ENCODE results near the gene LEMD3. TPM values are rescaled to one million over a fixed set of nuclear protein-coding genes. Genes with fewer than 3 reads are reported as not detected.

Gene LEMD3
- total and polyA plus RNA-seq, 2 experiments from 2014 or later, result 15.4 to 56.7 TPM

DNA sequence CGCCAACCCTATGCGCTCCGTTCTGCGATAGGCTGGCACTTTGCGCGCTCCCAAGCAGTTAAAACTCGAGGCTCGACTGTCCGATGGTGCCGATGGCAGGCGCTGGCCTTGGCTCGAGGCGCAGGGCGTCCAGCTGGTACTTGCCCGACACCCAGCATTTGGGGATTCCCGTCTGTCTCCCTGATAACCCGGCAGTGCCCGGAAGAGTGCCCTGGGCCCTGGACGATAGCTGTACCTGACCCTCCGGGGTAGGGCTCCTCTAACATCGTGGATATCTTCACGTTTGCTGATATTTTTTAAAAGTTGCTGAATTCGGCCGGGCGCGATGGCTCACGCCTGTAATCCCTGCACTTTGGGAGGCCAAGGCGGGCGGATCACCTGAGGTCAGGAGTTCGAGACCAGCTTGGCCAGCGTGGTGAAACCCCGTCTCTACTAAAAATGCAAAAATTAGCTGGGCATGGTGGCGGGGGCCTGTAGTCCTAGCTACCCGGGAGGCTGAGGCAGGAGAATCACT lies 47.4 kb upstream of the LEMD3 start:
- peaks cover 4% of the 10 kb centered on the region; the same call in 2 of the 3 replicates for H3K4me1 Mint-ChIP-seq
- DNase-seq (ENCODE audit: low spot score) (no peak), ATAC-seq (peak; percentile 4; the same call in 1 of the 3 replicates)
- no peaks in the 10 kb centered on the region for H3K9me2 ChIP-seq (ENCODE audit: insufficient read depth)
- H3K4me3 ChIP-seq, result peak overlapping the region; percentile 58
- H3K36me3 Mint-ChIP-seq (ENCODE audit: low read depth), result no peaks in the 10 kb centered on the region; the same call in 2 of the 3 replicates
- peaks cover 8% of the 10 kb centered on the region; the same call in 1 of the 2 replicates for H3K4me1 ChIP-seq (ENCODE audit: insufficient read depth)
- H2AFZ ChIP-seq, result peak overlapping the region; percentile 88
- H3K9me3 Mint-ChIP-seq, result no peaks in the 10 kb centered on the region
- peak overlapping the region; percentile 91 for H3K4me2 ChIP-seq
- no peak overlapping the region for H3K27ac ChIP-seq (ENCODE audit: low read depth)
- H3K27me3 Mint-ChIP-seq (ENCODE audit: insufficient read depth, low read depth, poor library complexity), result peaks cover 15% of the 10 kb centered on the region
- peak overlapping the region; percentile 64 for H3K4me3 Mint-ChIP-seq
- H3F3A ChIP-seq (replicated peaks; ENCODE audit: low read depth), result no peaks in the 10 kb centered on the region
- no peak overlapping the region for H3K27ac Mint-ChIP-seq
- H4K20me1 ChIP-seq (replicated peaks; ENCODE audit: insufficient read depth), result no peaks in the 10 kb centered on the region
- no peaks in the 10 kb centered on the region for H3K79me2 ChIP-seq (replicated peaks; ENCODE audit: insufficient read depth)
- H3K27me3 ChIP-seq (ENCODE audit: insufficient read depth), result peaks cover 41% of the 10 kb centered on the region
- TF ChIP-seq, protein P1, sequence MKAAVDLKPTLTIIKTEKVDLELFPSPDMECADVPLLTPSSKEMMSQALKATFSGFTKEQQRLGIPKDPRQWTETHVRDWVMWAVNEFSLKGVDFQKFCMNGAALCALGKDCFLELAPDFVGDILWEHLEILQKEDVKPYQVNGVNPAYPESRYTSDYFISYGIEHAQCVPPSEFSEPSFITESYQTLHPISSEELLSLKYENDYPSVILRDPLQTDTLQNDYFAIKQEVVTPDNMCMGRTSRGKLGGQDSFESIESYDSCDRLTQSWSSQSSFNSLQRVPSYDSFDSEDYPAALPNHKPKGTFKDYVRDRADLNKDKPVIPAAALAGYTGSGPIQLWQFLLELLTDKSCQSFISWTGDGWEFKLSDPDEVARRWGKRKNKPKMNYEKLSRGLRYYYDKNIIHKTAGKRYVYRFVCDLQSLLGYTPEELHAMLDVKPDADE (IDR thresholded peaks at IDR 0.05), result no peak
- TF ChIP-seq STAT1 (IDR thresholded peaks at IDR 0.05; ENCODE audit: unreplicated experiment), result no peak
- no peaks in the 10 kb centered on the region for H3K36me3 ChIP-seq (ENCODE audit: insufficient read depth)

DNA sequence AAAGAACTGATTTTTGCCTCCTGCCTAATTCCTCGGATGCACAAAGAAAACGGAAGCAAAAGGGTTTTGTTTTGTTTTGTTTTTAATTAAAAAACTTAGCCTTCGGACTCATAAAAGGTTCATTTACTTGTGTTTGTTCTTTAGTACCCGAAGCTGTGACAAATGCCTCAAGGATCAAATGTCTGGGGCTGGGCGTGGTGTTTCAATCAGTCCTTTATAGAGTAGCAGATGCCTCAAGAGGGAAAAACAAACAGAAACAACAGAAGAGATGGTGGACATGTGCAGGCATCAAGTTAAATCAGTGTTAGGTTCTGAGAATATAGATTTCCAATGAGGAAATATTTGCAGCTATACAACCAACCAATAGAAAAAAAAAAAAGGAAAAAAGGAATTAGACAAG lies 46.7 kb upstream of the LEMD3 start:
- Histone ChIP-seq H3K79me2 (replicated peaks; ENCODE audit: insufficient read depth) (no peaks in the 10 kb centered on the region), H4K20me1 (replicated peaks; ENCODE audit: insufficient read depth) (no peaks in the 10 kb centered on the region), H3F3A (replicated peaks; ENCODE audit: low read depth) (no peaks in the 10 kb centered on the region), H3K27me3 (ENCODE audit: insufficient read depth) (peaks cover 41% of the 10 kb centered on the region), H3K27ac (ENCODE audit: low read depth) (no peak overlapping the region), H2AFZ (no peak overlapping the region), H3K36me3 (ENCODE audit: insufficient read depth) (no peaks in the 10 kb centered on the region), H3K4me1 (ENCODE audit: insufficient read depth) (peaks cover 8% of the 10 kb centered on the region; the same call in 1 of the 2 replicates), H3K4me2 (no peak overlapping the region), H3K9me2 (ENCODE audit: insufficient read depth) (no peaks in the 10 kb centered on the region), H3K4me3 (no peak overlapping the region)
- ATAC-seq (no peak), DNase-seq (ENCODE audit: low spot score) (no peak)
- H3K27ac Mint-ChIP-seq, result no peak overlapping the region
- TF ChIP-seq, protein P2, sequence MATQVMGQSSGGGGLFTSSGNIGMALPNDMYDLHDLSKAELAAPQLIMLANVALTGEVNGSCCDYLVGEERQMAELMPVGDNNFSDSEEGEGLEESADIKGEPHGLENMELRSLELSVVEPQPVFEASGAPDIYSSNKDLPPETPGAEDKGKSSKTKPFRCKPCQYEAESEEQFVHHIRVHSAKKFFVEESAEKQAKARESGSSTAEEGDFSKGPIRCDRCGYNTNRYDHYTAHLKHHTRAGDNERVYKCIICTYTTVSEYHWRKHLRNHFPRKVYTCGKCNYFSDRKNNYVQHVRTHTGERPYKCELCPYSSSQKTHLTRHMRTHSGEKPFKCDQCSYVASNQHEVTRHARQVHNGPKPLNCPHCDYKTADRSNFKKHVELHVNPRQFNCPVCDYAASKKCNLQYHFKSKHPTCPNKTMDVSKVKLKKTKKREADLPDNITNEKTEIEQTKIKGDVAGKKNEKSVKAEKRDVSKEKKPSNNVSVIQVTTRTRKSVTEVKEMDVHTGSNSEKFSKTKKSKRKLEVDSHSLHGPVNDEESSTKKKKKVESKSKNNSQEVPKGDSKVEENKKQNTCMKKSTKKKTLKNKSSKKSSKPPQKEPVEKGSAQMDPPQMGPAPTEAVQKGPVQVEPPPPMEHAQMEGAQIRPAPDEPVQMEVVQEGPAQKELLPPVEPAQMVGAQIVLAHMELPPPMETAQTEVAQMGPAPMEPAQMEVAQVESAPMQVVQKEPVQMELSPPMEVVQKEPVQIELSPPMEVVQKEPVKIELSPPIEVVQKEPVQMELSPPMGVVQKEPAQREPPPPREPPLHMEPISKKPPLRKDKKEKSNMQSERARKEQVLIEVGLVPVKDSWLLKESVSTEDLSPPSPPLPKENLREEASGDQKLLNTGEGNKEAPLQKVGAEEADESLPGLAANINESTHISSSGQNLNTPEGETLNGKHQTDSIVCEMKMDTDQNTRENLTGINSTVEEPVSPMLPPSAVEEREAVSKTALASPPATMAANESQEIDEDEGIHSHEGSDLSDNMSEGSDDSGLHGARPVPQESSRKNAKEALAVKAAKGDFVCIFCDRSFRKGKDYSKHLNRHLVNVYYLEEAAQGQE (IDR thresholded peaks at IDR 0.05; ENCODE audit: unreplicated experiment), result no peak
- H3K9me3 Mint-ChIP-seq, result no peaks in the 10 kb centered on the region
- no peaks in the 10 kb centered on the region; the same call in 2 of the 3 replicates for H3K36me3 Mint-ChIP-seq (ENCODE audit: low read depth)
- no peak overlapping the region for H3K4me3 Mint-ChIP-seq
- H3K27me3 Mint-ChIP-seq (ENCODE audit: insufficient read depth, low read depth, poor library complexity), result peaks cover 15% of the 10 kb centered on the region
- H3K4me1 Mint-ChIP-seq, result peaks cover 4% of the 10 kb centered on the region; the same call in 2 of the 3 replicates

DNA sequence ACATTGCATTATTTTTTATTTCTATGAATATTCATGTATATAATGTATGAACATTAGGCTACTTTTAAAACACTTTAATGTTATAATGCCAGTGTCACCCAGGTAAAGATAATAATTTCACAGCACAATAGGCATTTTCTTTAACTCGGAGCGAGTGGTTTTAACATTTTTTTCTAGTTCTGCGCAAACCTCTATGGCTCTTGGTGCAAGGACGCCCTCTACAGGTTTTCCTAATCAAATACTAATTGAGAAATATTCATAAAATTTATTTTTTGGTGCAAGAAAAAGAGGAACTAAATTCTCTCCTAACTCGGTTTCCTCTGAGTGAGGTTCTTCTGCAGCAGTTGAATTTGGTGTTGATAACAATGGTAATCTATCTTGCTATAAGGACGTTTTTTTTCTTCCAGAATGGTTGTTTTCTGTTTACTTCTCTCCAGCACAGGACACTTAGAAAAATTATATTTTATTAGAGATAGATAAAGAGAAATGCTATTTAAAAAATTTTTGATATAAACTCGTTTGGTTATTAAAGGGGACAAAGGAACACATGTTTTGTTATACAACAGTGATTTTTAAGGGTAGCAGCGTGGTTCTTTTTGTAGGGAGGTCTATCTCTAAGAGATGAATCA lies 45.8 kb upstream of the LEMD3 start:
- H3K36me3 ChIP-seq (ENCODE audit: insufficient read depth), result no peaks in the 10 kb centered on the region
- H3K4me2 ChIP-seq, result no peak overlapping the region
- H3K79me2 ChIP-seq (replicated peaks; ENCODE audit: insufficient read depth), result no peaks in the 10 kb centered on the region
- TF ChIP-seq, protein P2 (IDR thresholded peaks at IDR 0.05; ENCODE audit: unreplicated experiment), result no peak
- TF ChIP-seq, protein P3, sequence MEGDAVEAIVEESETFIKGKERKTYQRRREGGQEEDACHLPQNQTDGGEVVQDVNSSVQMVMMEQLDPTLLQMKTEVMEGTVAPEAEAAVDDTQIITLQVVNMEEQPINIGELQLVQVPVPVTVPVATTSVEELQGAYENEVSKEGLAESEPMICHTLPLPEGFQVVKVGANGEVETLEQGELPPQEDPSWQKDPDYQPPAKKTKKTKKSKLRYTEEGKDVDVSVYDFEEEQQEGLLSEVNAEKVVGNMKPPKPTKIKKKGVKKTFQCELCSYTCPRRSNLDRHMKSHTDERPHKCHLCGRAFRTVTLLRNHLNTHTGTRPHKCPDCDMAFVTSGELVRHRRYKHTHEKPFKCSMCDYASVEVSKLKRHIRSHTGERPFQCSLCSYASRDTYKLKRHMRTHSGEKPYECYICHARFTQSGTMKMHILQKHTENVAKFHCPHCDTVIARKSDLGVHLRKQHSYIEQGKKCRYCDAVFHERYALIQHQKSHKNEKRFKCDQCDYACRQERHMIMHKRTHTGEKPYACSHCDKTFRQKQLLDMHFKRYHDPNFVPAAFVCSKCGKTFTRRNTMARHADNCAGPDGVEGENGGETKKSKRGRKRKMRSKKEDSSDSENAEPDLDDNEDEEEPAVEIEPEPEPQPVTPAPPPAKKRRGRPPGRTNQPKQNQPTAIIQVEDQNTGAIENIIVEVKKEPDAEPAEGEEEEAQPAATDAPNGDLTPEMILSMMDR (conservative IDR thresholded peaks at IDR 0.05; ENCODE audit: low read depth in 2 of 2), result peak; percentile 71 to 90
- Mint-ChIP-seq H3K4me3 (no peak overlapping the region), H3K4me1 (peaks cover 4% of the 10 kb centered on the region; the same call in 2 of the 3 replicates), H3K27ac (no peak overlapping the region), H3K36me3 (ENCODE audit: low read depth) (no peaks in the 10 kb centered on the region; the same call in 2 of the 3 replicates), H3K27me3 (ENCODE audit: insufficient read depth, low read depth, poor library complexity) (peaks cover 15% of the 10 kb centered on the region), H3K9me3 (no peaks in the 10 kb centered on the region)
- H3K4me3 ChIP-seq, result no peak overlapping the region
- peaks cover 8% of the 10 kb centered on the region; the same call in 1 of the 2 replicates for H3K4me1 ChIP-seq (ENCODE audit: insufficient read depth)
- H3K27ac ChIP-seq (ENCODE audit: low read depth), result no peak overlapping the region
- ATAC-seq (no peak), DNase-seq (ENCODE audit: low spot score) (peak; percentile 67)
- peaks cover 41% of the 10 kb centered on the region for H3K27me3 ChIP-seq (ENCODE audit: insufficient read depth)
- no peak overlapping the region for H2AFZ ChIP-seq
- H3F3A ChIP-seq (replicated peaks; ENCODE audit: low read depth), result no peaks in the 10 kb centered on the region
- H4K20me1 ChIP-seq (replicated peaks; ENCODE audit: insufficient read depth), result no peaks in the 10 kb centered on the region
- no peaks in the 10 kb centered on the region for H3K9me2 ChIP-seq (ENCODE audit: insufficient read depth)
